ENCODE data around the gene CDK6.

DNA sequence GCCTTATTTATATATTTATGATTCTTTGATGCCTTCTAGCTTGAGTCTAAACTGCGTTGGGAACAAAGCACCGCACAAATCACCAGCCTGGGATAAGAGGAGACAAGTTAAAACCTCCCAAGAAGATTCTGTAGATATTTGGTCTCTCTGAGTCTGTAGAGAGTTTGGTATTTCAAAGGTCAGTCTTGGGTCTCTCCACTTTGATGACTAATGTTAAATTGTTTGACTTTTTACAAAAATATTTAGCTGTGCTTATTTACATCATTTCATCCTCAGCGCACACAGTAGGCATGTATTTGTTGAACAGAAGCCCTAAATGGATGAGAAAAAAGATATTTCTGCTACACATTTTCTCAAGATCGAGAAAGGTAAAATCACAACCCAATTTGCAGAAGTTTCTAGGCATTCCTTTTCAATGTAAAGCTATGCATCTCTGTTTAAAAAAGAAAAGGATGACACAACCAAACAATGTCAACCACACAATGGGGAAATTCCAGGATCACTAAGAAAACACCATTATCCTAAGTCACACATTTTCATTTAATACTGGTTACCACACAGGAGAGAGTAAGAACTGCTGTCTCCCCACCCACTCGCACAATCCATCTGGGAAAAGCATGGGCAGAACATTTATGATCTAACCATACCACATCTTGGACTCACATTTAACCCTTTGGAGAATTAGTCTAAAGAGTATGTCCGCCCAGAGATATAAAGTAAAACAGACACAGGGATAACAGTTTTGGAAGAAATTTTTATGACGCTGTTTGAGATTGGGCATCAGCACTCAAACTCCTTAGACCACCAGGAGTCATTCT lies 4.4 kb downstream of the CDK6 start:
- TF ChIP-seq ESRRA (IDR thresholded peaks at IDR 0.05; ENCODE audit: borderline replicate concordance, low read length) (no peak), HOXA7 (CRISPR knock-in tag; IDR thresholded peaks at IDR 0.05) (no peak), HDAC2 (IDR thresholded peaks at IDR 0.05) (no peak), MAX (IDR thresholded peaks at IDR 0.05) (no peak; the same call in 1 of the 2 replicates), POLR2A (IDR thresholded peaks at IDR 0.05; ENCODE audit: low read length) (no peak), RFX5 (IDR thresholded peaks at IDR 0.05) (no peak), MAZ (IDR thresholded peaks at IDR 0.05; ENCODE audit: borderline replicate concordance, low read depth, low read length) (no peak), PHF8 (IDR thresholded peaks at IDR 0.05; ENCODE audit: borderline replicate concordance, low read depth) (no peak)
- TF ChIP-seq, protein P1, sequence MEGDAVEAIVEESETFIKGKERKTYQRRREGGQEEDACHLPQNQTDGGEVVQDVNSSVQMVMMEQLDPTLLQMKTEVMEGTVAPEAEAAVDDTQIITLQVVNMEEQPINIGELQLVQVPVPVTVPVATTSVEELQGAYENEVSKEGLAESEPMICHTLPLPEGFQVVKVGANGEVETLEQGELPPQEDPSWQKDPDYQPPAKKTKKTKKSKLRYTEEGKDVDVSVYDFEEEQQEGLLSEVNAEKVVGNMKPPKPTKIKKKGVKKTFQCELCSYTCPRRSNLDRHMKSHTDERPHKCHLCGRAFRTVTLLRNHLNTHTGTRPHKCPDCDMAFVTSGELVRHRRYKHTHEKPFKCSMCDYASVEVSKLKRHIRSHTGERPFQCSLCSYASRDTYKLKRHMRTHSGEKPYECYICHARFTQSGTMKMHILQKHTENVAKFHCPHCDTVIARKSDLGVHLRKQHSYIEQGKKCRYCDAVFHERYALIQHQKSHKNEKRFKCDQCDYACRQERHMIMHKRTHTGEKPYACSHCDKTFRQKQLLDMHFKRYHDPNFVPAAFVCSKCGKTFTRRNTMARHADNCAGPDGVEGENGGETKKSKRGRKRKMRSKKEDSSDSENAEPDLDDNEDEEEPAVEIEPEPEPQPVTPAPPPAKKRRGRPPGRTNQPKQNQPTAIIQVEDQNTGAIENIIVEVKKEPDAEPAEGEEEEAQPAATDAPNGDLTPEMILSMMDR (IDR thresholded peaks at IDR 0.05), result no peak

All from A549 (cell line).